Measurements from ENCODE around the gene VPS45.

Gene VPS45

DNA sequence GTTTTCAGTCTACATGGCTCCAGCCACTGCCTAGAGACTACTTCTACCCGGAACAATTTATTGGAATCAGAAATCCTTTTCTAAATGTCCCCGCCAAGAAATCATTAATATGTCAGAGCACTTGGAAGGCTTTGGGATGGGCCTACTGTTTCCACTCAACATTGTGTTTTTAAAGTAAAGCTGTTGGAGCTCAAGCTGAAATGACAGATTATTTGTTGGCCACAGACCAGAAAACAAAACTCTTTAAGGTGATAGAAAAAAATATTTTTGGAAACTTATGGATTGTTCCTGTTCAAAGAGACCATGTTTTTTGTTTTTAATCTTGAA, 496 bp downstream of the VPS45 start:
- FAIRE-seq (no peak), DNase-seq (ENCODE audit: extremely low spot score, insufficient read length, low read depth) (no peak)

DNA sequence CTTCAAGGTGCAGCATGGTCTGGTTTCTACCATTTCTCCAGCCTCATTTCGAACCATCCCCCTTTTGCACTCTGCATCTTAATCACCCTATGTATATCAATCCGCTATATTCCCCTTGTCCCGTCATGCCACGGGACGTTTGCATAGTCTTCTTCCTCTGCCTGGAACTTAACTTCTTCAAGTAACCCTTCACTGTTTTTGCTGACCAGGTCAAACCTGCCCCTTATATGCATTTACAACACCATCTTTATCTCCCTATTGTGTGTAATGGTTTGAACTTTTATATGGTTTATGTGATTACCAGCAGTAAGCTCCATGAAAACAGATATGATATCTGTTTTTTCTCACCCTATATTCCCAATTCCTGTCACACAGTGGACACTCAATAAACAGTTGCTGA, 2.3 kb downstream of the VPS45 start:
- DNase-seq (ENCODE audit: extremely low spot score, insufficient read length, low read depth) (no peak), FAIRE-seq (no peak)

DNA sequence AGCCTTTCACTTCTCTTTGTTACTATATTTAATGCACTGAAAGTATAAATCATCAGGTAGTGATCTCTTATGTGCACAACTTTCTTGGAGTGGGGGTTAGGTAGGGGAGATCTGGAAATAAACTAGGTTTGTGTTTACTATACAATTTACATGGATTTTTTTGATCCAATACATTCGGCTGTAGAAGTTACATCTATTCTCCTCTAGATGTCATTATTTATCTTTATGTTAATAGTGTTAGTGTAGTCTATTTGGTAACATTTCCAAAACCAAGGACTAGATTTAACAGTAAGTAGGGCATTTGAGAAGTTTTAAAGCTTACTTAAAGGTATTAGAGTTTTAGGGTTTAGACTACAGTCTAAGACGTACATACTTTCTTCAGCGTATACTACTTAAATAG, 5.4 kb downstream of the VPS45 start:
- no peak for FAIRE-seq
- peak; percentile 8 for DNase-seq (ENCODE audit: extremely low spot score, insufficient read length, low read depth)

DNA sequence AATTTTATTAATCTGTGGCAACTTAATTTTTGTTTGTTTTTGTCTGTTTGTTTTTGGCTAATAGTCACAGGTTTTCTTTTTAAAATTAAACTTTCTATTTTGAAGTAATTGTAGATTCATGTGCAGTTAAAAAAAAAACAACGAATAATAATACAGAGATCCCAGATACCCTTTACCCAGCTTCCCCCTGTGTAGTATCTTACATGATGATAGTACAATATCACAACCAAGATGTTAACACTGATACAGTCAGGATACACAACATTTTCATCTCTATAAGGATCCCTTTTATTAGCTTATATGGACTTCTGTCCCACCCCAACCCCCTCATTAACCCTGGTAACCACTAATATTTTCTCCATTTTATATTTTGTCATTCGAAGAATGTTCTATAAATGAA, 5.9 kb downstream of the VPS45 start:
- no peak for FAIRE-seq
- DNase-seq (ENCODE audit: extremely low spot score, insufficient read length, low read depth) = no peak

DNA sequence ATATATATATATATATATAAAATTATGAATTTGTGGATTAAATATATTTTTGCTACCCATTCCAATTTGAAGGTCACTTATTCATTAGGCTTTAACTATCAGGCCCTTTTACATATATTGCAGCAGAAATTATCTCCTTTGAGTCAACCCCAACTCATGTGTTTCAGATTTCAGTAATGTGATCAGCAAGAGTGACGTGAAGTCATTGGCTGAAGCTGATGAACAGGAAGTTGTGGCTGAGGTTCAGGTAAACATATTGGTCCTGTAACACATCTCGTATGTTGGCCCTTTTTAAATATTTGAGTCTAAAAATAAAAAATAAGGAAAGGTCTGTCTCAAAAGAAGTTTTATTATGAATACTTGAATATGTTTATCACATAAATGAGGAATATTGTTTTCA, 8.5 kb downstream of the VPS45 start:
- DNase-seq (ENCODE audit: extremely low spot score, insufficient read length, low read depth) (no peak), FAIRE-seq (no peak)

DNA sequence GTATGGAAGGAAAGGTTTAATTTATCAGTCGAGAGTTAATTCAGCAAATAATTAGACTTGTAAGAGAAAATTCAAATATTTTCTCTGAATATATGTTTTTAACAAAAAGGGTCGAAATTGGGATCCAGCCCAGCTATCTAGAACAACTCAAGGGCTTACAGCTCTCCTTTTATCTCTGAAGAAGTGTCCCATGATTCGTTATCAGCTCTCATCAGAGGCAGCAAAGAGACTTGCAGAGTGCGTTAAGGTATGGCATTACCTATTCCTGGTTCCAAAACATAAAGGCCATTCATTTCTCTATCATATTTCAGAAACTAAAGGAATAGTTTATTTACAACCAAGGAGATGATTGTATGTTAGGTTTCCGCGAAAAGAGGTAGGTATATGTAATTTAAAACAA, 9.4 kb downstream of the VPS45 start:
- FAIRE-seq (no peak), DNase-seq (ENCODE audit: extremely low spot score, insufficient read length, low read depth) (no peak)

DNA sequence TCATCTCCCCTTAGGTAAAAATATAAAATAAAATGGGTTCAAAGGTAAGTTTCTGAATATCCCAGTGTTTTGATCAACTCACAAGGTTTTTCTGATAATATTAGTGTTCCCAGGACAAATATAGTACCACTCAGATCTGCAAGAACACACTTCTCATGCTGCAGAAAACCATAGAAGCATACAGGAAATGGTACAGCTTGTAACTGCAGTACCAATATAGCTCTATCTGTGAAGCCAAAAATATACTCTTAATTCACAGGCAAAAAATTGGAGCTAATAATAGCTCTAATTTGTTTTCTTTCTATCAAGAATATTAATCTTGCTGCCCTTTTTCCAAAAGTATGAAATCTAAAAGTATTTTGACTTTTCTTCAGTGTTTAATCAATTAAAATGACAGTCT, 13.2 kb downstream of the VPS45 start:
- DNase-seq (ENCODE audit: extremely low spot score, insufficient read length, low read depth) (no peak), FAIRE-seq (no peak)

DNA sequence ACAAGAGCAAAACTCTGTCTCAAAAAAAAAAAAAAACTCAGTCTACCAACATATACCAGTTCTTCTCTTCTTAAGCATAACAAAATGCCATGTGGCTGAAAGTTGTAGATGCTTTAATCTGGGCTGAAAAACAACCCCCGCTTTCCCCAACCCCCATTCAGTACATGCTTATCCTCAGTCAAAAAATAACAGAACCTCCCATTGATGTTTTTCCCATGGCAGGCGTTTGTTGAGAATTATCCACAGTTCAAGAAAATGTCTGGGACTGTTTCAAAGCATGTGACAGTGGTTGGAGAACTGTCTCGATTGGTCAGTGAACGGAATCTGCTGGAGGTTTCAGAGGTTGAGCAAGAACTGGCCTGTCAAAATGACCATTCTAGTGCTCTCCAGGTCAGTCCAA, 14.9 kb downstream of the VPS45 start:
- FAIRE-seq (no peak), DNase-seq (ENCODE audit: extremely low spot score, insufficient read length, low read depth) (no peak)

DNA sequence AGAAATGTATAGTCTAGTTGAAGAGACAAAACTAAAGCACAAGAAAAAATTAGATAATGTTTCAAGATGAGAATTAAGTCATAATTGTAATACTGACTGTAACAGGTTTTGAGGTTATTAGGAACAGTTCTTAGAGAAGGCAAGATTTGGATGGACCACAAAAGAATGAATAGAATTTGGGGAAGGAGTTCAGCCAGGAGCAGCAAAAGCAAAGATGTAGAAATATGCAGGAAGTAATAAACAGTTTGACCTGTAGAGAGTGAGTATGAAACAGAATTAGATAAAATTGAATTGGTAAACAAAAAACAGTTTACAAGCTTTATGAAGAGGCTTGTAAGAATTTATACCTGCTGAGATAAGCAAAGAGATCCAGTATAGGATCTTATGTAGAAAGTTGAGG, 16.3 kb downstream of the VPS45 start:
- FAIRE-seq (no peak), DNase-seq (ENCODE audit: extremely low spot score, insufficient read length, low read depth) (no peak)

DNA sequence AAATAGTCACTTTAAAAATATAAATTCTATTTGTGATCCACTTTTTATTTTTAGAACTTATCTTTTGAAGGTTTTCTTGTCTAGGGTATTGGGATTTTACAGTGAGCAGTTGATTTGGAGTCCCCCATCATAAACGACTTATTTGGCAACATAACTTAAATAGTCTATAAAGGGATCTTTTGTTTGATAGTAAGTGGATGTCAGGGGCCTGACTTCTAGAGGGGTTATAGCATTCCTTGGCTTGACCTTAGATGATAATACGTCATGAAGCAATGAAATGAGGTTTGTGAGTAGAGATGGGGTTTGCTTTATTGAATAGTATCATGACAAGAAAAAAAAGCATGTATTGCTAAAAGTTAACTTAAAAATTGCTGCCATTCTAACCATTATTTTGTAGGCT, 17.8 kb downstream of the VPS45 start:
- FAIRE-seq = no peak
- DNase-seq (ENCODE audit: extremely low spot score, insufficient read length, low read depth) = no peak

DNA sequence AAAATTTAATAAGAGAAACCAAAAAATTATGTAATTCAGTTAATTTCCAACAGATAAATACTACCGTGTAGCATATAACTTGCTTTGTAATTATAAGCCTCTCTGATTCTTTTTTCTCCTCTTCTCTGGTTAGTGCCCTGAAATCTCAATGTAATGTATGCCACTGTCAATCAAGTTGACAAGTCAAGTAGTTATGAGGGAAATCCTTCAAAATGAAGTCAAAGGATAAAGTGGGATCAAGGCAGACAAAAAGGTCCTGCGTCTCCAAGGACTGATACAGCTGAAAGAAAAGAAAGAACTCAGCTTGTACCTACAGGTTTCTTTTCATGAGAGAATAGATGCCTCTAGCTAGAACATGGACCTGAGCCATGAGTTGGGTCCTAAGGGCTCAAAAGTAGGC, 19.8 kb downstream of the VPS45 start:
- FAIRE-seq (no peak), DNase-seq (ENCODE audit: extremely low spot score, insufficient read length, low read depth) (no peak)

DNA sequence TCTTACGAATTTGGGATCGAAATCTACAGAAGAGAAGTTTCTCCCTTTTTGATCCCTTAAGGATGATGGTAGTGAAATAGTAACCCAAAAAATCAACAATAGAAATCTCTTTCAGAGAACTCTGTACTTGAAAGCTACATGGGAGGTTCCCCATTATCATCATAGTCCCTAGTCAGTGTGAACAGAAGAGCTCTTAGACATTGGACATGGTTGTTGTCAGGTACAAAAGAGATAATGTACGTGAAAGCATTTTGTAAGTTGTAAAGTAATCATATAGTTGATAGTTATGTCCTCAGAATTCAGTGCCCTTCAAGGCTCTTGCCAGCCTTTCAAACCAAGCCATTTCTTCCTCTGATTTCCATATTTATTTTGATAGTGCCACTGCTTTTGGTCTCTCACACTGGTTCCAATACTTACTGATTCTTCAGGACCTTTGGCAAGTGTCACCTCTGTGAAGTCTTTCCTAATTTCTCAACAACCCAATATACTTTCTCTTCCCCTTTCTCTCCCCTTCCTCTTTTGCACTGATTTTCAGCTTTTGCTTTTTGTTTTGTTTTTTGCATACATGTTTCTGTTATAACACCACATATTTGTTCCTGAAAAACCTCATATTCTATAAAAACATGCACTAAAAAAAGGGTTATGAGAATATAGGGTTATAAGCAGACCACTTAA, 22.4 kb downstream of the VPS45 start:
- DNase-seq (ENCODE audit: extremely low spot score, insufficient read length, low read depth) (no peak), FAIRE-seq (peak; percentile 74)

DNA sequence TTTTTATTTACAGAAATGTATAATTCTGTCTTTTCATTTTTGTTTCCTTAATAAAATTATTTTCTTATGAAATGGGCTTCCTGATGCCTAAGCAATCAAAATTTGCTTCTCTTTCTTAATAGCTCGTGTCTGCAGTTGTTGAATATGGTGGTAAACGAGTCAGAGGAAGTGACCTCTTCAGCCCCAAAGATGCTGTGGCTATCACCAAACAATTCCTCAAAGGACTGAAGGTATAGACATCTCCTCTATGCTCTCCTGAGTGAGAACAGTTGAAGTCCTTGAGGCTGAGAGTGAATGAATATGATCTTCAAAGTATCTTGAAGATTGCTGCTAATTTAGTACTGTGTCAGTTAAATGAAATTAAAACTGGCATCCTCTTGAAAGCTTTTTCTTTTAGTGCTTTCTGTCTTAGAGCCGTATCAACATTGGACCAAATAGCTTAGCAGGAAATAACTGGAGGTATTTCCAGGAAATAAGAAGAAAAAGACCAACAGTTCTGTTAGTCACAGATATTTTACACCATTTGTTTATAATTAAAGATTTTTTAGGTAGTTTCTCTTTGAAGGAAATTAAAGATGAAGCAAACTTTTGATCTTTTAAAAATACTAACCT, 24.7 kb downstream of the VPS45 start:
- no peak for FAIRE-seq
- DNase-seq (ENCODE audit: extremely low spot score, insufficient read length, low read depth) = no peak

DNA sequence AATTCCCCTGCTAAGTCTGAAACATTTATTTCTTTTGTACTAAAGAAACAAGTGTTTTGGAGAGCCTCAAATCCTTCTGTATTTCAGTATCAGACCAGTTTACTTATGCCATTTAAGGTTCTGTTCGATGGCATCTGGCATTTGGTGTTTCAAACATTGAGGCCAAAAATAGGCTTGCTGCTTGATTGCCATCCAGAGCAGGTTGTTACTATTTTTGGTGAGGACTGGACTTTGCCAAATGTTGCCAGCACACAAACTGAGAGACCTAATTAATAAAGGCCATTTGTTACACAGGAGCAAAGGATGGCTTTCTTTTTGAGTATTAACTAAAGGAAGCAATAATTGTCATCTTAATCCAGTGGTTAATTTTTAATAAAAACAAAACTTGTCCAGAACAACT, 26.2 kb downstream of the VPS45 start:
- no peak for DNase-seq (ENCODE audit: extremely low spot score, insufficient read length, low read depth)
- FAIRE-seq = no peak

DNA sequence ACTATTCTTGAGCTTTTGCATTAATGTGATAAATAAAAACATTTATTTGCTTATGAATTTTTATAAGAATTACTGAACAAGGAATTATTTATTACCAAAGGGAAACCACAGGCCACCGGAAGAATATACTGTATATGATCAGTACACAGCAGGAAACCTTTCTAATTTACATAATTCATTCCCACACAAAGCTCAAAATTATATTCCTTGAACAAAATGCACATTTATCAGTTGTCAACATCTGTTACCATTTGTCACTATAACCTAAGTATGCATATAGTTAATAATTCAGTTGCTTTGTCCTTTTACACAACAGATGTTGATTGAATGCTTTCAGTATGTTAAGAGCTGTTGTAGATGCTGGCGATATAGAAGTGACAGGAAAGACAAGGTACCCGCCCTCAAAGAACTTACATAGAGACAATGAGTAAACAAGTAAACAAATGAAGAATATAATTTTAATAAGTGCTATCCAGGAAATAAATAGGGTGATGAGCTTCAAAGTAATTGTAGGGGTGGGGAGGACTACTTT, 27.2 kb downstream of the VPS45 start:
- no peak for FAIRE-seq

DNA sequence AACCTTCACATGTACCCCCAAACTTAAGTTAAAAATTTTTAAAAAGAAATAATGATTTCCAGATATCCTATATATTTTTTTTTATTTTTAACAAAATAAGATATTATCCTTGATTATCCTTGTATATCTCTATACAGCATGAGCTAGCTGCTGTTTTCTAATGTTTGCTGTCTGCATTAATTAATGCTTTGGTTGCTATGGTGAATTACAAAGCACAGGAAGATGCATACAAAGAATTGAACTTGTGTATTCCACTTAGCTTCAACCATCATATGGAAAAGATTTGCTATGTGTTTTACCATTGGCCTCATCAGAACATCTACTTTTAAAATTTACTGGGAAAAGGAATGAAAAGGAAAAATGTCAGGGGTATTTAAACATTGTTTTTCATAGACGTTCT, 35.4 kb downstream of the VPS45 start:
- no peak for FAIRE-seq
- DNase-seq (ENCODE audit: extremely low spot score, insufficient read length, low read depth) = no peak

More for the DNA sequence above, 27.2 kb downstream of the VPS45 start:
- DNase-seq (ENCODE audit: extremely low spot score, insufficient read length, low read depth) = no peak

DNA sequence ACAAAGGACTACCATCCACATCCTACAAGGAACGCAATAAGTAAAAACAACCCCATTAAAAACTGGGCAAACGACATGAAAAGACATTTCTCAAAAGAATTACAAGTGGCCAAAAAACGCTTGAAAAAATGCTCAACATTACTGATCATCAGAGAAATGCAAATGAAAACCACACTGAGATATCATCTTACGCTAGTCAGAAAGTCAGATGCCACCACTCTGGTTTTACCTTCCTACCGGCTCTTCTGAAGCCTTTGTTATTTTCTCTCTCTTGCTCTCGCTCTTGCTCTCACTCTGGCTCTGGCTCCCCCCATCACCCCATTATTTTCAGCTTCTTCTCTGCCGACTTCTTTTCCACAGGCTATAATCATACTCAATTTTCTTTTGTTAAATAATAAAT, 38.8 kb downstream of the VPS45 start:
- DNase-seq (ENCODE audit: extremely low spot score, insufficient read length, low read depth) (no peak), FAIRE-seq (no peak)

DNA sequence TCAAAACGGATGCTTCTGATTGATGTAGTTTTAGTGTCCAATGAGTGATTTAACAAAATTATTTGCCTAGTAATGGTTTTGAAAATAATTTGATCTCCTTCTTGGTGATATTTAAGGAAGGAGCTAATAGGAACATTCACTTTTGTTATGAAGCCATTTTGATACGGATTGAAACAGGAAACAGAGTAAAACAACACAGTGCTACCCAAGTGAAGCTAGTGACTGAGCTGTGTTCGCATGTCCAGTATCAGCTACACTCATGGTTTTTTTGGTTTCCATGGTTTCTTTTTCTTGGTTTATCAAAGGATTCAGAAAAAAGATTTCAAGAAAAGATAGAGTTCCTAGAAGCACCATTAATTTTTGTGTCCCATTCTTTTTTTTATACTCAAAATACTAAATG, 42.0 kb downstream of the VPS45 start:
- FAIRE-seq = peak; percentile 48
- no peak for DNase-seq (ENCODE audit: extremely low spot score, insufficient read length, low read depth)

DNA sequence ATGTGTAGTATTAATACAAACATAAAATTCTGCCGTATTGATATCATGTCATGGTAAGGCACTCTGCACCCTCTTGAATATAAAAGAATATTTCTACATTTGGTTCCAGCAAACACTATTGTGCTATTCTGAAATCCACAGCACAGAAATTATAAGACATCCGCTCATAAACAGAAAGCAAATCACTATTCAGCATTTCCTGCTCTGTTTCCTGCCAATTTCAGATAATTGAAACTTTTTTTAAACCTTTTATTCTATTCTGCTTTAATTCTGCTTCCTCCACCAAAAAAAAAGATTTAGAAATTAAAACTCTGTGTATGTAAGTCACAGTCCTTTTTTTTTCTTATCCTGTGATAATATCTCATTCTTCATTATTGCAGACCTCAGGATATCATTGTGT, 42.5 kb downstream of the VPS45 start:
- FAIRE-seq (no peak), DNase-seq (ENCODE audit: extremely low spot score, insufficient read length, low read depth) (no peak)

DNA sequence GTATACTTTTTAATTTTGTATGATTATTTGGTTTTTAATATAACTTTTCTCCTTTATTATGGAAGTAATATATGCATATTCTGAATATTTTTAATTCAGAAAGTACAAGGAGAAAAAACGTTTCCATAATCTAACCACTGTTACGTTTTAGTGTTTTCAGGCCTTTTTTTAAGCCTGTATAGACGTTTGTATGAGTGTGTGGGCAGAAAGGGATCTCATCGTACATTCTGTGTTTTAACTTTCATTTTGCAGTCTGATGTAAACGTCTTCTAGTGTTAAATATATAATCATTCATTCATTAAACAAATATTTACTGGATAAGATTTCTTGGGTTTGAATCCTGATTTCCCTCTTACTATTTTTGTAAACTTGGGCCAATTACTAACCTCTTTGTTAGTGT, 44.1 kb downstream of the VPS45 start:
- DNase-seq (ENCODE audit: extremely low spot score, insufficient read length, low read depth) (no peak), FAIRE-seq (no peak)

DNA sequence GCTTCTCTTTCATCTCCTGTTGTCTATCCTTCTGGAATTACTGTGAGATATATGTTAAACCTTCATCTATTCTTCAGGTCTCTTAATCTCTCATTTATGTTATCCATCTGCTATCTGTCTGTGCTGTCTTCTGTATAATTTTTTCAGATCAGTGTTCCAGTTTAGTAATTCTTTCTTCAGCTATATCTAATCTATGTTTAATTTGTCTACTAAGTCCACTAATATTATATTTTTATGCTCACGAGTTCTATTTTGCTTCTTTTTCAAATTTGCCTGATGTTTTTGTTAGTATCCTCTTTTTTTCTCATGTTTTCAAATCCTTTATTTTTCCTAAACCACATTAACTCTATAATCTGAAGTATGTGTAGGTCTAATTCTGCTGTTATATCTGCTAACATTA, 47.5 kb downstream of the VPS45 start:
- FAIRE-seq (no peak), DNase-seq (ENCODE audit: extremely low spot score, insufficient read length, low read depth) (no peak)

DNA sequence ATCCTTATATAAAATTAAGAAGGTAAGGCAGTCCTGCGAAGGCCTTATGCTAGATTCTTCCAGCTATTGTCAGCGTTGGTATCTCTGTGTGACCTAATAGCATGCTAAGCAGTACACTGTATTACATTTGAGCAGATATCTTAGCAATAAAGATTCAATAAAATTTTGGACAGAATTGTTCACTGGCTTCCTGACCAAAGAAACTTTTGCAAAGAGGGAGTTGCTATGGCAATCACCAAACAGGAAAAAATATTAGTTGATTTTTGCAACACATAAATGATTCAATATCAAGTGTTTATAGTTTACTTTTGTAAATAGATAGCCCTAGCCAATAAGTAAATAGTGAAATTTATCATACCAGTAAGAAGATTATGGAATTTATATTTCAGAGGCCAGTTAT, 51.1 kb downstream of the VPS45 start:
- no peak for DNase-seq (ENCODE audit: extremely low spot score, insufficient read length, low read depth)
- no peak for FAIRE-seq
